NCI-H774 (cell line): ENCODE measurements around the gene POLE.

Experiments
- DNase-seq: peaks from one replicate; lab custom pipeline; 2025; lab: John Stamatoyannopoulos, UW

POLE gene

DNA sequence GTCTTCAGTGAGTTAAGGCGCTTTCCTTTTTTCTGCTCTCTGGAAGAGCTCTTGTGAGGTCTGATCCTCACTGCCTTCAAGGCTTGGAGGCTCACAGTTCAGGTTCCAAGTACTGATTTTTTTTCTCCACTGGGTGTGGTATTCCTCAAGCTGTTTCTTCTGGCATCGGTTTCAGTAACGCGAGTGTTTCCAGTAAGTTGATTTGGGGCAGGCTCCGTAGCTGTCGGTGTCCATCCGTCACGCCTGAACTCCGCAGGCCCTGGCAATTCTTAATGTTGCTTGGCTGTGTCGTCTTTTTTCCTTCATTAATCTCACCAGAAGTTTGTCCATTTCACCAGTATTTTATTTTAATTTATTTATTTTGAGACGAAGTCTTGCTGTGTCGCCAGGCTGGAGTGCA lies 107.4 kb downstream of the POLE start:
- DNase-seq, result no peak

DNA sequence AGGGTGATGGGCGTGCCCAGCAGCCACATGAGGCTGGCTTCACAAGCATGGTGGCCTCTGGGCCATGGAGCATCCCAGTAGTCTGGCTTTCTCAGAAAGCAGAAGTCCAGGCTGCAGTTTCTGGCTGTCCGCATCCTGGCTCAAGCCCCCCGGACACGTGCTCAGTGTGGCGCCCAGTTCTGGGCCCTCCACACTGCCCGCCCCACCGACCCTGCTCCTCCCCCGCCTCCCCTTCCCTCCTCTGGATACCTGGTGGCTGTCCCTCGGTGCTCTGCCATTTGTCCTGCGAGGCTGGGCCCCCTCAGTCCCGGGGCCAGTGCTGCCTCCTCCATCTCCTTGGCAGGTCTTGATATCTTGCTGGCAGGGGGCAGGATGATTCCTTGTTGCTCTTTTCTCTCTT lies 108.3 kb downstream of the POLE start:
- no peak for DNase-seq

DNA sequence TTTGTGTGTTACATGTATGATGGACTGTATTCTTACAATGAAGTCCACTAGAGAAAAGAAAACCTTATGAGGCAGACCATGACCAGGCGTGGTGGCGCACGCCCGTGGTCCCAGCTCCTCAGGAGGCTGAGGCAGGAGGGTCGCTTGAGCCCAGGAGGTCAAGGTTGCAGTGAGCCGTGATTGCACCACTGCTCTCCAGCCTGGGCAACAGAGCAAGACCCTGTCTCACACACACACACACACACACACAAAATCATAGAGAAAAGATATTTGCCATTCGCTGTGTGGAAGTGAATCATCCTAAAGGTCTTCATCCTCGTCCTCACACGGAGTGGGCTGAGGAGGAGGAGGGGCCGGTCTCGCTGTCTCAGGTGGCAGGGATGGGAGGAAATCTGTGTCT lies 109.0 kb downstream of the POLE start:
- no peak for DNase-seq

GRCh38 chr12:132577191-132577920 lies 109.8 kb downstream of the POLE start:
- no peak for DNase-seq

GRCh38 chr12:132576701-132577100 lies 110.4 kb downstream of the POLE start:
- DNase-seq, result no peak

- DNase-seq, result no peak
Measured at GRCh38 chr12:132575661-132576060, 111.5 kb downstream of the POLE start.

DNA sequence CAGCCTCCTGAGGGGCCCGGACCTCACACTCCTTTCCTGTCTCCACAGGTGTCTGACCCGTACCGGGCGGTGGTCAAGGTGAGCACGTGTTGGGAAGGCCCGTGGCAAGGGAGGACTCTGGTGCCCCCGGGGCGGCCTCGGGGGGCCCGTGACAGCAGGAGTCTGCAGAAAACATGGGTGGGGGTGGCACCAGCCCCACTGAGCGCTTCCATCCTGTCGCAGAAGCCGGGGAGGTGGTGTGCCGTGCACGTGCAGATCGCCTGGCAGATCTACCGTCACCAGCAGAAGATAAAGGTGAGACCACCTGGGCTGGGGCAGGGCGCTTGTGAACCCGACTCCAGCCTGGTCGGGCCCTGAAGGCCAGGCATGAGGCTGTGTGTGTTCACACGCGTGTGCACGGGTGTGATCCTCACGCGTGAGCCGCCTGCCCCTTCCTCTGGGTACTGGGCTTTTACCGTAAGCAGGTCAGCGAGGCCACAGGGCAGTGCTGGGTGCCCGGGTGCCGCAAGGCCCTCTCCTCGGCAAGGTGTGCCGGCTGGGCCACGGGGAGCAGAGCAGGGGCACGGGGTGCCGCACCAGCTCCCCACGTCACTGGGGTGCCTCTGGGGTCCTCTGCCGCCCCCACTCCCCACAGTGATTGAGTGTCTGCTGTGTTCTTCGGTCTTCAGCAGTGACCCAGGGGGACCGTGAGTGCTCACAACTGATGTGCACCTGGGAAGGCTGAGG lies 112.7 kb downstream of the POLE start:
- no peak for DNase-seq
